Naive B cell (primary cell): ENCODE data around the gene BTN1A1. TPM values are rescaled to one million over a fixed set of nuclear protein-coding genes. Genes with fewer than 3 reads are reported as not detected.
"Not testable (repeated sequence)": the region's sequence is repeated elsewhere in the genome, so short reads cannot be mapped to it uniquely, and the experiment has no call there.

Experiments
- ATAC-seq, 2 donors: fragments of 150-1000 bp; cut with Tn5 transposase; 2 replicates each; pipeline ENCODE4 v1.10.0; 2021; ENCODE audit warnings: low read depth in 2 of 2, mild to moderate bottlenecking in 2 of 2, moderate library complexity in 2 of 2
- DNase-seq: peaks from one replicate; pipeline ENCODE4 v3.0.0; 2022
- H3K27ac Mint-ChIP-seq, 6 donors: one replicate each; pipeline ENCODE4 v1.8.0; 2020 to 2022; ENCODE audit warnings: mild to moderate bottlenecking in 6 of 6, mixed read lengths in 6 of 6, moderate library complexity in 5 of 6, inconsistent platforms in 2 of 6
- H3K27me3 Mint-ChIP-seq, 3 donors: one replicate each; pipeline ENCODE4 v1.8.0; 2021 to 2022; ENCODE audit warnings: mixed read lengths in 3 of 3, mild to moderate bottlenecking in 1 of 3
- H3K36me3 Mint-ChIP-seq, 2 donors: one replicate each; pipeline ENCODE4 v1.8.0; 2020 to 2022; ENCODE audit warnings: mixed read lengths in 2 of 2, inconsistent platforms in 1 of 2, mild to moderate bottlenecking in 1 of 2
- H3K4me1 Mint-ChIP-seq, 3 donors: one replicate each; pipeline ENCODE4 v1.8.0; 2020 to 2022; ENCODE audit warnings: mixed read lengths in 3 of 3, inconsistent platforms in 1 of 3, mild to moderate bottlenecking in 1 of 3, moderate library complexity in 1 of 3
- H3K4me3 Mint-ChIP-seq, 8 donors: one replicate each; pipeline ENCODE4 v1.8.0; 2020 to 2022; ENCODE audit warnings: mild to moderate bottlenecking in 8 of 8, mixed read lengths in 8 of 8, moderate library complexity in 8 of 8, inconsistent platforms in 2 of 8
- H3K9me3 Mint-ChIP-seq, 7 donors: one replicate each; pipeline ENCODE4 v1.8.0; 2020 to 2022; ENCODE audit warnings: mixed read lengths in 7 of 7, mild to moderate bottlenecking in 5 of 7, inconsistent platforms in 2 of 7, moderate library complexity in 1 of 7
- polyA plus RNA-seq, 6 donors: library from polyadenylated mRNA; unstranded; fragments of 300-500 nt; fragmentation: Illumina TruSeq; gene quantifications; one replicate each; pipeline ENCODE4 v1.2.3, GENCODE V29; 2021; ENCODE audit warnings: low read depth in 6 of 6

BTN1A1 gene, protein sequence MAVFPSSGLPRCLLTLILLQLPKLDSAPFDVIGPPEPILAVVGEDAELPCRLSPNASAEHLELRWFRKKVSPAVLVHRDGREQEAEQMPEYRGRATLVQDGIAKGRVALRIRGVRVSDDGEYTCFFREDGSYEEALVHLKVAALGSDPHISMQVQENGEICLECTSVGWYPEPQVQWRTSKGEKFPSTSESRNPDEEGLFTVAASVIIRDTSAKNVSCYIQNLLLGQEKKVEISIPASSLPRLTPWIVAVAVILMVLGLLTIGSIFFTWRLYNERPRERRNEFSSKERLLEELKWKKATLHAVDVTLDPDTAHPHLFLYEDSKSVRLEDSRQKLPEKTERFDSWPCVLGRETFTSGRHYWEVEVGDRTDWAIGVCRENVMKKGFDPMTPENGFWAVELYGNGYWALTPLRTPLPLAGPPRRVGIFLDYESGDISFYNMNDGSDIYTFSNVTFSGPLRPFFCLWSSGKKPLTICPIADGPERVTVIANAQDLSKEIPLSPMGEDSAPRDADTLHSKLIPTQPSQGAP
- under 1 TPM in 2 of 6 donors, not detected in 4; 0.19 to 0.25 TPM for polyA plus RNA-seq

DNA sequence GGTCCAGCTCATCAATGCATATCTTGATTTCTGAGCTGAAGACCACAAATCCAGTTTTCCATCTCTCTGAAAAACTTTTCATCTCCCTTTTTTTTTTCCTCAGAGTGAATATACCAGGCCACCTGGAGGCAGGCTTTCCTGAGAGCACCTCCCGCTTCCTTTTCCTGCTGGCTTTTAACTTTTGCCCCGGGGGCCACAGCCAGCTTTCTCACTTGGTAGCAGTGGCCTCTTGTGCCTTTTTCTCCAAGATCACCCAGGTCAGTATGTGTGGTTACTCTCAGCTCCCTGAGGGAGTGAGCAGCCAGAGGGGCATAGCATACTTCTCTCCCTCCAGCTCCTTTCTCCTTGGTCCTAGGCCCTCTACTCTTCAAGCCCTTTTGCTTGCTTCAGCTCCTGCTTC is at the start of gene BTN1A1:
Gene BTN1A1 (plus strand): TSS at position 202 of the 400 bp plus-strand sequence. CDS start 984 bp downstream, outside the sequence.
- Mint-ChIP-seq H3K27ac (peak within 1 kb of the TSS in 2 of 6 donors; percentile 34 to 76), H3K27me3 (peaks cover 2 to 28% (median 11%) of the 10 kb centered on the region in 3 donors), H3K4me1 (peaks cover 17 to 21% (median 20%) of the 10 kb centered on the region in 3 donors), H3K36me3 (no peaks in the 10 kb centered on the region), H3K4me3 (peak within 1 kb of the TSS in 7 of 8 donors; percentile 12 to 92 (median 81)), H3K9me3 (no peaks in the 10 kb centered on the region)
- no peak for DNase-seq
- ATAC-seq: no peak

DNA sequence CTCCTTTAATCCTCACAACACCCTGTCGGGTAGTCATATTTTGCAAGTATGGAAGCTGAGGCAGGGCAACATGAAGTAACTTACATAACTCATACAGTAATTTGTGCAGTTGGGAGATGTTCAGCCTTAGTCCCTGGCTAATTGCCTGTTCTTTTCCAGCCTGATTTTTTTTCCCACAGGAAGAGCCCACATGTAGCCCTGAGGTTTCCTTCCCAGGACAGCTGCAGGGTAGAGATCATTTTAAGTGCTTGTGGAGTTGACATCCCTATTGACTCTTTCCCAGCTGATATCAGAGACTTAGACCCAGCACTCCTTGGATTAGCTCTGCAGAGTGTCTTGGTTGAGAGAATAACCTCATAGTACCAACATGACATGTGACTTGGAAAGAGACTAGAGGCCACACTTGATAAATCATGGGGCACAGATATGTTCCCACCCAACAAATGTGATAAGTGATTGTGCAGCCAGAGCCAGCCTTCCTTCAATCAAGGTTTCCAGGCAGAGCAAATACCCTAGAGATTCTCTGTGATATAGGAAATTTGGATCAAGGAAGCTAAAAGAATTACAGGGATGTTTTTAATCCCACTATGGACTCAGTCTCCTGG is 47.4 kb upstream of the BTN1A1 start:
- peaks cover 22 to 34% (median 29%) of the 10 kb centered on the region in 3 donors for H3K4me1 Mint-ChIP-seq
- no peaks in the 10 kb centered on the region for H3K9me3 Mint-ChIP-seq
- peak overlapping the region in 1 of 6 donors; percentile 63 for H3K27ac Mint-ChIP-seq
- DNase-seq (no peak), ATAC-seq (no peak)
- no peaks in the 10 kb centered on the region for H3K27me3 Mint-ChIP-seq
- H3K36me3 Mint-ChIP-seq: peaks cover 18 to 22% of the 10 kb centered on the region in 2 donors
- H3K4me3 Mint-ChIP-seq: no peak overlapping the region

DNA sequence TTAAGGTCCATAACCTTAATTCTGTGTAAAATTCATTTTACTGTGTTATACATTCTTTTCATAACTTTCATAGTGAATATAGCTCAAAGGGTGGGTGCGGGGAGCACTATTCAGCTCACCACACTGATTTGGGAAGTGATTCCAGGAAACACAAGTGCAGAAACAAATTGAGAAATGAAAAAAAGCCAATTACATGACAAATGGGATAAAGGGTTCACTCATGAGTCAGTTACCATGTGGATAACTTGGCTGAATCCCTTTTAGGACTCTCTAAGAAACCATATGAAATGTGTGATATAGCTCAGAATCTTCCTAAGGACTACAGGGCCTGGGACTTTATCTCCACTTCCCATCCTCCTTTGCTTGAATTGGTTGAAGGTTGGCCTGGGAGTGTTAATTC is 45.5 kb upstream of the BTN1A1 start:
- ATAC-seq (no peak), DNase-seq (no peak)
- Mint-ChIP-seq H3K9me3 (no peaks in the 10 kb centered on the region), H3K27ac (no peak overlapping the region), H3K27me3 (no peaks in the 10 kb centered on the region), H3K4me1 (peaks cover 31 to 51% (median 41%) of the 10 kb centered on the region in 3 donors), H3K4me3 (no peak overlapping the region), H3K36me3 (peaks cover 11 to 16% of the 10 kb centered on the region in 2 donors)

DNA sequence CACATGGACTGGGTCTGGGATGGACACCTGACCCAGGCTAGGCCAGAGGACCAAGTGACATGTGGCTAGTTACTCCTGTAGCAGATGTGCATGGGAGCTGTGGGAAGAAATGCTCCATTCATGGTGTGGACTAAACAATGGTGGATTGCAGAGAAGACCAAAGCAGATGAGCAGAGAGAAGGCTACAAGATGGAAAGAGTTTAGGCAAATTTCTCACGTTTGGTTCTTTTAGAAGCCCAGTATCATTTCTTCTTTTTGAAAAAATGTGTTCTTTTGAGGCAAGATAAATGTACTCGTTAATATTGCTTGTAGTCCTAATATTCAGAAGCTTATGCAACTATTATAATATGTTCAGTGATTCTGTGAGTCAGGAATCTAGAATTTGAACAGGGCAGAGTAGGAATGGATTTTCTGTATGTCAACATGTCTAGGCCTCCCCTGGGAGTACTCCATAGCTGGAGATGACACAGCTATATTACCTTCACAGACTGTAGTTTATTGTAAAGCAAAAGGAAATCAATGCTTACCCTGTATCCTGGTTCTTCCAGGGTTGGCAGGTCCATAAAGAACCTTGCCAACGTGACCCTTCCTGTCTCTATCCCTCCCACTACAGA is 44.6 kb upstream of the BTN1A1 start:
- Mint-ChIP-seq H3K27me3 (no peaks in the 10 kb centered on the region), H3K9me3 (no peaks in the 10 kb centered on the region), H3K27ac (peak overlapping the region in 1 of 6 donors; percentile 76), H3K4me3 (peak overlapping the region in 2 of 8 donors; percentile 2 to 92), H3K4me1 (peaks cover 39 to 60% (median 46%) of the 10 kb centered on the region in 3 donors), H3K36me3 (peaks cover 10 to 15% of the 10 kb centered on the region in 2 donors)
- ATAC-seq: no peak
- DNase-seq: no peak

DNA sequence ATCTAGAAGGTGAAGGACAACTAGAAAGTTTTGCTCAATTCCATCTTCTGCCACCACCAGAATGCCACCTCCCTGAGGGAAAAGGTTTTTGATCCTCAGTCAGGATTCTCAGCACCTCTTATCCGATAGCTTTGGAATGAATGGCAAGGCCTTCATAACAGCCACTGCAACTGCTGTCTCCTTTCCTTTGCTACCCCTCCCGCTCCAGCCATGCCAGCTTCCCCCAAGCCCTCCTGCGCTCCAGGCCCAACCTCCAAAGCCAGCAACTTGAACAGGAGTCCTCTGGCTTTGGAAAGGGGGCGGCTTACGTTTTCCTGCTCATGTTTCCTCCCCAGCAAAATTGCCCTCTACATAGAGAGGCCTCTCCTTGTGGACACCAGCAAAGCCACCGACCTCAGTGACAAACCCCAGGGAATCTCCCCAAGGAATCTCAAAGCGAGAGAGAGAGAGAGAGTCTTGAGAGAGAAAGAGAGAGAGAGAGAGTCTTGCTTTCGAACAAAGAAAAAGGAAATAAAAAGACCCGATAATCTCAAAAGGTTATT is 42.8 kb upstream of the BTN1A1 start:
- H3K4me3 Mint-ChIP-seq: peak overlapping the region; percentile 92 to 100 (median 99)
- DNase-seq: no peak
- peak overlapping the region; percentile 91 to 98 (median 97) for H3K27ac Mint-ChIP-seq
- peaks cover 10 to 15% of the 10 kb centered on the region in 2 donors for H3K36me3 Mint-ChIP-seq
- peak; percentile 5 to 7 for ATAC-seq
- H3K4me1 Mint-ChIP-seq: peaks cover 45 to 73% (median 59%) of the 10 kb centered on the region in 3 donors
- no peaks in the 10 kb centered on the region for H3K9me3 Mint-ChIP-seq
- H3K27me3 Mint-ChIP-seq: no peaks in the 10 kb centered on the region

DNA sequence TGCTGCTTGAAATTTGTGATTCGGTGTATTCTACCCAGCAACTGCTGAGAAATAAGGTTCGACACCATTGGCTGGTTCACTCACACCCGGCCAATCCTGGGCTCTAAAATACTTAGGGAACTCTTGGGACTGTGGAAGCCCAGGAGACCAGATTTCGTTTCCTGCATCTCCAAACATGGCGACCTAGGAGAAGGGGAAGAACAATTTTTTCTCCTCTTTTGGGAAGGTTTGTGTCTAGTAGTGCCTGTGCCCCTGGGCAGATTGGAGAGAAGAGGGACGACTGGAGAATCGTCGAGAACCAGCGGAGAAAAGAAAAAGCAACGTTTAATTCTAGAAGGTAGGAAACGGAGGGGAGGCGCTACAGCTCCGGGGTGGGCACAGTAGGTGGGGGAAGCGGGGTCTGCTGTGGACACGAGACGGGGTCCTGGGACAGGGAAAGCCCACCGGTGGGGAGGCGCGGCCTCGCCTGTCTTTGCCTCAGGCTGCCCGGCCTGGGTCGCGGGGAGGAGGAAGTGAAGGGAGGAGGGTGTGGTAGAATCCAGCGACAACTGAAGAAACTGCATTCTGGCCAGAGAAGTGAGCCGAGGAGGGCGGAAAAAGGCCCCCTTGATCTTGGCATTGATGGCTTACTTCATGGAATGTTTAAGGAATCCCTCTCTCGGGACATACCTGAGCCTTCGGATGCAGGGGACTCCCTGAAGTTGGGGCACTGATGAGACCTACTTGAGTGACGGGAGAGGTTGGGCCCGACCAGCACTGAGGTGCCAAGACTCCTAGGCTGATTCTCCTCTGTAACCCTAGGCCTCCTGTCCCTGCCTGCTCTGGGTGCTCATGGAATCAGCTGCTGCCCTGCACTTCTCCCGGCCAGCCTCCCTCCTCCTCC is 42.1 kb upstream of the BTN1A1 start, which contains the start of gene BTN2A1:
Gene BTN2A1 (plus strand): TSS at position 150 of the 883 bp plus-strand sequence. CDS start 682 bp downstream, at position 832.
- Mint-ChIP-seq H3K36me3 (peaks cover 14 to 19% of the 10 kb centered on the region in 2 donors), H3K4me3 (peak within 1 kb of the TSS; percentile 92 to 100 (median 99)), H3K27me3 (no peaks in the 10 kb centered on the region), H3K4me1 (peaks cover 46 to 74% (median 64%) of the 10 kb centered on the region in 3 donors), H3K27ac (peak within 1 kb of the TSS; percentile 91 to 98 (median 97)), H3K9me3 (no peaks in the 10 kb centered on the region)
- DNase-seq: peak; percentile 81
- ATAC-seq: peak; percentile 97 to 98

DNA sequence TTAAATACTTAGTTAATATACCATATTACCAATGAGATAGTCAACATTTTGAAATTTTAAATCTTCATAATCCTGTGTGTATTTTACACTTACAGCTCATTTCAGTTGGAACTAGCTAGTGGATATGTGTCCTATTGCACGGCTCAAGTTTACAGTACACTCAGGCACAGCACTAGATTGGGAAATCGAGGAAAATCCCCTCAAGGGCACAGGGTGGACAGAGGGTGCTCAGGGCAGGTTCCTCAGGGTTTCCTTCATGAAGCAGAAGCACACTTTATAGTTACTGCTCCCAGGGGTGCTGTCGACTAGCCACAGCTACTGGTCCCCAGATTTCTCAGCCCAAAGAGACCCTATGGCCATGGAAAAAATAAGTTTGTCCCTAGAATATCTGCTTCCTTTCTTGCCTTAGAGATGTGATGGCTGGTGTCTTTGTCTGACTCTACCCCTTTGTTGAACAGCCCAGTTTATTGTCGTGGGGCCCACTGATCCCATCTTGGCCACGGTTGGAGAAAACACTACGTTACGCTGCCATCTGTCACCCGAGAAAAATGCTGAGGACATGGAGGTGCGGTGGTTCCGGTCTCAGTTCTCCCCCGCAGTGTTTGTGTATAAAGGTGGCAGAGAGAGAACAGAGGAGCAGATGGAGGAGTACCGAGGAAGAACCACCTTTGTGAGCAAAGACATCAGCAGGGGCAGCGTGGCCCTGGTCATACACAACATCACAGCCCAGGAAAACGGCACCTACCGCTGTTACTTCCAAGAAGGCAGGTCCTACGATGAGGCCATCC is 40.9 kb upstream of the BTN1A1 start:
- Mint-ChIP-seq H3K27me3 (no peaks in the 10 kb centered on the region), H3K4me3 (peak overlapping the region; percentile 55 to 94 (median 82)), H3K4me1 (peaks cover 49 to 83% (median 73%) of the 10 kb centered on the region in 3 donors), H3K36me3 (peaks cover 25 to 28% of the 10 kb centered on the region in 2 donors), H3K27ac (peak overlapping the region in 1 of 6 donors; percentile 56), H3K9me3 (no peaks in the 10 kb centered on the region)
- ATAC-seq (no peak), DNase-seq (no peak)

DNA sequence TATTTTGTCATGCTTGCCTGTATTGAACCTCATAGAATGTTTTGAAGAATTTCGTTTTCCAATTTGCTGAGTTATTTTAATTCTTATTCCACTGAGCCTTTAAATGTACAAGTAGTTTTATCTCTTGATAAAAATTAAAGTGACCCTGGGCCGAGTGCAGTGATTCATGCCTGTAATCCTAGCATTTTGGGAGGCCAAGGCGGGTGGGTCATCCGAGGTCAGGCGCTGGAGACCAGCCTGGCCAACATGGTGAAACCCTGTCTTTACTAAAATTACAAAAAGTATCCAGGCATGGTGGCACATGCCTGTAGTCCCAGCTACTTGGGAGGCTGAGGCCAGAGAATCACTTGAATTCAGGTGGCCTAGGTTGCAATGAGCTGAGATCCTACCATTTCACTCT is 38.8 kb upstream of the BTN1A1 start:
- ATAC-seq, H3K27me3 Mint-ChIP-seq, H3K27ac Mint-ChIP-seq, DNase-seq, H3K9me3 Mint-ChIP-seq: not testable (repeated sequence)
- Mint-ChIP-seq H3K4me1 (peaks cover 48 to 87% (median 76%) of the 10 kb centered on the region in 3 donors), H3K4me3 (peak overlapping the region in 6 of 8 donors; percentile 17 to 92 (median 32)), H3K36me3 (peaks cover 40 to 47% of the 10 kb centered on the region in 2 donors)

DNA sequence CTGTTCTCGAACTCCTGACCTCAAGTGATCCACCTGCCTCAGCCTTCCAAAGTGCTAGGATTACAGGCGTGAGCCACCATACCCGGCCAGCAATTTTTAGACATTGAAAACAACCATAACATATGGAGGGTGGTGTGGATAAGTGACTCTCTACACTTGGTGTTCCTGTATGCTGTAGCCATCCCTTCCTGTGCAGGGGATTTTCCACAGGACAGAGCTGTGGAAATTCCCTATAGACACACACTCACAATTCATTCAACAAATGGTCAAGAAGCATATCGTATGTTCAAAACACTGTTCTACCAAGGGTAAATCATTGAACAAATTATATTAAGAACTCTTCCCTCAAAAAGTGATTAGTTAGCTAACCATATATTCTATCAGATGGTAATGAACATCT is 36.1 kb upstream of the BTN1A1 start:
- Mint-ChIP-seq H3K27ac (peak overlapping the region in 3 of 6 donors; percentile 29 to 77 (median 70)), H3K9me3 (peaks cover 0 to 4% (median 0%) of the 10 kb centered on the region in 7 donors), H3K4me1 (peaks cover 45 to 80% (median 67%) of the 10 kb centered on the region in 3 donors), H3K4me3 (peak overlapping the region in 2 of 8 donors; percentile 4 to 36), H3K36me3 (peaks cover 53 to 59% of the 10 kb centered on the region in 2 donors), H3K27me3 (no peaks in the 10 kb centered on the region)
- DNase-seq: no peak
- no peak for ATAC-seq

DNA sequence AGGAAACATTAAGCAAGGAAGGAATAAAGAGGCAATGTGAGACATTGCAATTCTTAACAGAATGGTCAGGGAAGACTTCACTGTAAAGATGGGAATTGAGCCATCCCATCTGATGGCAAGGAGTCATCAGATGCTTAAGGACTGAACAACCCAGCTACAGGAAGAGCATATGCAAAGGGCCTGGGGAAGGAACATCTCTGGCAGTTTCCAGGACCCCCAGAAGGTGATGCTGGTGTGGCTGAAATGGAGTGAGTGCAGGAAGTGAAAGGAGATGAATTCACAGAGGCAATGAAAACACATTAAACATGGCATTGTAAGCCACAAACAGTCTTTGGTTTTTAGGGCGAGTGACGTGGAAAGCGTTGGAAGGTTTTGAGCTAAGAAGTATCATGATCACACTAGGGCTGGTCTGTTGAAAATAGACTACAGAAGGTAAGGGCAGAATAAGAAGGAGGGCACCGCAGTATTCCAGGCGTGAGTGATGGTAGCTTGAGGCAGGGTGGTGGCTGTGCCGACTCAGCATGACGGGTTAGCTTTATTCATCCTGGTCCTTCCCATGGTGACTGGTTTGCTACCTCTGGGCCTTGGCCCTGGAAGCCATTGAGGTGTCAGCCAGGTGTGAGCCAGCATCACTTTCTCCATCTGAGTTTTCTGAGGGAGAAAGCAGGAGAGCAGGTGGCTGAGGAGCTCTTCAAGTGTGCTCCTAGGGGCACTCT is 35.5 kb upstream of the BTN1A1 start:
- Mint-ChIP-seq H3K4me1 (peaks cover 41 to 77% (median 64%) of the 10 kb centered on the region in 3 donors), H3K4me3 (peak overlapping the region in 3 of 8 donors; percentile 4 to 36 (median 27)), H3K27me3 (no peaks in the 10 kb centered on the region), H3K27ac (peak overlapping the region in 4 of 6 donors; percentile 15 to 77 (median 22)), H3K9me3 (peaks cover 0 to 4% (median 0%) of the 10 kb centered on the region in 7 donors), H3K36me3 (peaks cover 50 to 56% of the 10 kb centered on the region in 2 donors)
- no peak for DNase-seq
- ATAC-seq: no peak

DNA sequence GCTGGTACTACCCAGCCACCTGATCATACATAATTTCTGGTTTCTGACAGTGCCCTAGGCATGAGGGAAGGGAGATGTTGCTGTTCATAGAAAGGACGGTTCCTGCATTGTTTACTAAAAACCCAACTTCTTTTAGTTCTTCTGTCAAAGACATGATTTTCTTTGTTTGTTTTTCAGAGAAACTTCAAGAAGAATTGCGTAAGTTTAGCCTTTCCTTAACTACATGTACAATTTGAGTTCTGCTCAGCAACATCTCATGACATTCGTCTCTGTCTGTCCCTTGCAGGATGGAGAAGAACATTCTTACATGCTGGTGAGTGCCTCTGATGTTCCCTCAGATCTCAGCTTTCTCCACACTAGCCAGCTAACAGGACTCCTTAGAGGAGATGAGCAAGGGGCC is 34.3 kb upstream of the BTN1A1 start:
- Mint-ChIP-seq H3K27ac (peak overlapping the region in 1 of 6 donors; percentile 21), H3K9me3 (peaks cover 0 to 4% (median 0%) of the 10 kb centered on the region in 7 donors), H3K27me3 (no peaks in the 10 kb centered on the region), H3K36me3 (peaks cover 44 to 54% of the 10 kb centered on the region in 2 donors), H3K4me3 (no peak overlapping the region), H3K4me1 (peaks cover 30 to 65% (median 52%) of the 10 kb centered on the region in 3 donors)
- DNase-seq (no peak), ATAC-seq (no peak)
